ENCODE data around the gene AKT1S1.

DNA sequence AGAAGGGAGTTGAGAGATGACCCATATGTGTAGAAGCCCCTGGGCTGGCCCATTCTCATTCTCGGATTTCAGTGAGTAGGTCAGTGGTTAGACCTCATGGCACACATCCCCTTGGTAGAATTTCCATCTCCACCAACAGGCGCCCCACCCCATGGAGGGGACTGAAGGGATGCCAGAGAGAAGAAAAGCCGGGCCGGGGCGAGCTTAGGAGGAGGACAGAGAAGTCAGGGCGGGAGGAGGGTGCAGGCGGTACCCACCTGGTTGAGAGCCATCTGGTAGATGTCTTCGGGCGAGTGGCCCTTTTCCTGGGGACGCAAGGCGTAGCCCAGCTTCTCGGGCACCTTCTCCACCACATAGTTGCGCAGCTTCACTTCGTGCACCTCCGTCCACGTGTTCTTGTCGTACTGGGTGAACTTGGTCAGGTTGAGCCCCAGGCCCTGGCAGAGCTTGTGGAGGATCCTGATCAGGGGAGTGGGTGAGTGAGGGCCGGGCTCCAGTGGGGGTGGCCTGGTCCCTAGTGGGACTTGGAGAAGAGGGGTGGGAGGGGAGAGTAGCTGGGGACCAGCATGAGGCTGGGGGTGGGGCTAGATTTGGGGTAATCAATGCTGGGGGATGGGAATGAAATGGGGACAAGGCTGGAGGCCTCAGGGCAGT is 17.0 kb upstream of the AKT1S1 start:
- TF ChIP-seq, protein P1, sequence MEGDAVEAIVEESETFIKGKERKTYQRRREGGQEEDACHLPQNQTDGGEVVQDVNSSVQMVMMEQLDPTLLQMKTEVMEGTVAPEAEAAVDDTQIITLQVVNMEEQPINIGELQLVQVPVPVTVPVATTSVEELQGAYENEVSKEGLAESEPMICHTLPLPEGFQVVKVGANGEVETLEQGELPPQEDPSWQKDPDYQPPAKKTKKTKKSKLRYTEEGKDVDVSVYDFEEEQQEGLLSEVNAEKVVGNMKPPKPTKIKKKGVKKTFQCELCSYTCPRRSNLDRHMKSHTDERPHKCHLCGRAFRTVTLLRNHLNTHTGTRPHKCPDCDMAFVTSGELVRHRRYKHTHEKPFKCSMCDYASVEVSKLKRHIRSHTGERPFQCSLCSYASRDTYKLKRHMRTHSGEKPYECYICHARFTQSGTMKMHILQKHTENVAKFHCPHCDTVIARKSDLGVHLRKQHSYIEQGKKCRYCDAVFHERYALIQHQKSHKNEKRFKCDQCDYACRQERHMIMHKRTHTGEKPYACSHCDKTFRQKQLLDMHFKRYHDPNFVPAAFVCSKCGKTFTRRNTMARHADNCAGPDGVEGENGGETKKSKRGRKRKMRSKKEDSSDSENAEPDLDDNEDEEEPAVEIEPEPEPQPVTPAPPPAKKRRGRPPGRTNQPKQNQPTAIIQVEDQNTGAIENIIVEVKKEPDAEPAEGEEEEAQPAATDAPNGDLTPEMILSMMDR (IDR thresholded peaks at IDR 0.05): no peak
- TF ChIP-seq POLR2A (IDR thresholded peaks at IDR 0.05) (no peak), EP300 (IDR thresholded peaks at IDR 0.05) (no peak)
